ENCODE results near the gene DYDC2.
"Not testable (repeated sequence)": the region's sequence is repeated elsewhere in the genome, so short reads cannot be mapped to it uniquely, and the experiment has no call there.

Gene DYDC2

DNA sequence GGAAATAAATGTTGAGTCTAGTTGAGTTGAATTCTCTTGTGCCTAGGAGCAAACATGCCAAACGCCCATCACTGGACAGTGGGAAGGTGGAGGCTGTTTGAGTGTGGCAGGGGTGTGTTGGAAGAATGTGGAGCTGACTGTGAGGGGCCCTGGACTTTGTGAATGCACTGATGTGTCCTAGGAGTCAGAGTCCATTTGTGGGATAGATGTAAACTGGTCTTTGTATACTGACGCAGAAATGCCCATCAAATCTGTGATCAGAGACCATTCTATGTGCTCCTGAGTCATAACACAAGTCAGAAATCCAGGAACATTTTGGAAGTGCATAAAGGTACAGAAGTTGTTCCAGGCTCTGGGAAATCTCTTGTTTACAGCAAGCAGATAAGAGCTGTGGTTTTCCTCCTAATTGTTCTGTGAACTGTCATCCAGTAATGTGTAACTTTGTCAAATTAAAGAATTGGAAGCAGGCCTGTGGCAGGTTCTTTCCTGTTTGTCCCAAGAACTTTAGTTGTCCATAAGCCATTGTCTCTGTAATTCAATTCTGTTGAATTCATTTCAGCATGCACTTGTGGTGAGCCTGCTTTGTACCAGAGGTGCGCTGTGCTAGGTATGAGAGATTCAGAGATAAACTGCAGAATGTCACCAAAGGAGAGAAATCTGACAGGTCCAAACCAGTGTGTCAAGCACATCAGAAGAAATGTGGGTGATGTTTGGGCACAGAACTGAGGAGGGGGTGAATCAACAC, 59.3 kb downstream of the DYDC2 start:
- DNase-seq: no peak

DNA sequence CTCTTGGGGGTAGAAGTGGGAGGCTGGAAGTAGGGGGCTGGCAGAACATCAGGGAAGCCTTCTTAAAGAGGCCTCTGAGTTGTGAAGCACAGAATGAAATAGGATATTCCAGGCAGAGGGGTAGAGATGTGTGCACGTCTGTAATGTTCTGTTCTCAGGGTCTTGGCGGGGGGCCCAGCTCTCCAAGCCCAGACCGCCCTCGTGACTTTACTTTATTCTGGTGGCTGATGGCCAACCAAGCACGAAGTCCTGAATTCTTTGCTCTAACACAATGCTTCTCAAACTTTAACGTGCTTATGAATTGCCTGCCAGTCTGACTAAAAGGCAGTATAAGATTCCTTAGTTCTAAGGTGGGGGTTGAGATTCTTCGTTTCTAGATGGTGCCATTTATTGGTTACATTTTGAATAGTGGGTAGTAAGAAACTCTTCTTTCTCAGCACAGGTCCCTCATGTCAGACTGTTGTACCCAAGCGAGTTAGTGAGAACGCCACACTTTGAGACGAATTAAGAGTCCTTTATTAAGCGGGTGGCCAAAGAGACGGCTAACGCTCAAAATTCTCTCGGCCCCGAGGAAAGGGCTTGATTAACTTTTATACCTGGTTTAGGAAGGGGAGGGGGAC, 60.0 kb downstream of the DYDC2 start:
- no peak for DNase-seq

DNA sequence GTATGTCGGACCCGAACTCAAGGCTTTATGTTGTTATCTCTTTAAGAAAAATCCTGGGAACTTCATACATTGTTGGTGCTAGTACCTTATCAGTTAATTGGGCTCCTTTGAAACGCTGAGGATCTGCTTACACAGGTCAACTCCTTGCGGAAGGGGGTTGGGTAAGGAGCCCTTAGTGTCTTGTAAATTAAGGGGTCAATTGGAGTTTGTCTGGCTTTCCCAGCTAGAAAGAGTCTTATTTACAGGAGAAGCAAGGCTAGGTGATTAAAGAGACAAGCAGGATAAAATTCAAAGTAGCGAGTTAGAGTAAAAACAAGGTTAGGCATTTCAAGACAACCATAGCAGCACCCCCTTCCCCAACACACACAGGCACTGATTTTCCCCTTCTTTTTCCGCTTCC, 60.7 kb downstream of the DYDC2 start:
- not testable (repeated sequence) for DNase-seq

Data from central memory CD4-positive, alpha-beta T cell (primary cell).